Fibroblast of villous mesenchyme (primary cell): Measurements from ENCODE around the gene PVRIG. TPM values are rescaled to one million over a fixed set of nuclear protein-coding genes. Genes with fewer than 3 reads are reported as not detected.
"Not testable (repeated sequence)": the region's sequence is repeated elsewhere in the genome, so short reads cannot be mapped to it uniquely, and the experiment has no call there.

Source experiments
- DNase-seq: peaks from one replicate; pipeline ENCODE4 v3.0.0-alpha.2; 2010; ENCODE audit warnings: low read depth
- H3K4me3 ChIP-seq: 2 replicates; pipeline ENCODE4 v1.5.1; 2011; ENCODE audit warnings: low read depth, mild to moderate bottlenecking, low read length
- CTCF ChIP-seq: IDR thresholded peaks from 2 replicates; pipeline ENCODE4 v1.5.1; 2012; ENCODE audit warnings: low read depth, mild to moderate bottlenecking, low read length; ENCODE audit not compliant: insufficient read depth
- total RNA-seq: library from RNA; depleted of rRNA; stranded (reverse); fragments of >200 nt; gene quantifications from 2 replicates; pipeline ENCODE4 v1.2.3, GENCODE V29; 2012

PVRIG gene
- total RNA-seq, 1 donor, result not detected

- no peak for DNase-seq
- no peak for TF ChIP-seq CTCF
- no peak overlapping the region for H3K4me3 ChIP-seq
Measured at GRCh38 chr7:100267648-100268047, 47.9 kb downstream of the PVRIG start.

GRCh38 chr7:100268882-100269281 is 49.1 kb downstream of the PVRIG start:
- not testable (repeated sequence) for H3K4me3 ChIP-seq, DNase-seq

GRCh38 chr7:100269306-100270045 is 49.7 kb downstream of the PVRIG start:
- not testable (repeated sequence) for H3K4me3 ChIP-seq, DNase-seq

- H3K4me3 ChIP-seq, DNase-seq: not testable (repeated sequence)
Measured at GRCh38 chr7:100270046-100270918, 50.5 kb downstream of the PVRIG start.

Other genes with a start within 250 kb of the PVRIG start
- gene AZGP1, start 243.9 kb upstream of the PVRIG start, total RNA-seq, result not detected in 2 replicates
- gene ZKSCAN1, start 204.4 kb upstream of the PVRIG start, total RNA-seq, result 29.6 and 41.9 TPM in 2 replicates
- gene ZSCAN21, start 170.2 kb upstream of the PVRIG start, total RNA-seq, result 9.0 and 11.7 TPM in 2 replicates
- gene ZNF3, start 138.2 kb upstream of the PVRIG start, total RNA-seq, result 32.2 and 32.8 TPM in 2 replicates
- 104 and 113 TPM in 2 replicates for gene COPS6, start 131.0 kb upstream of the PVRIG start, total RNA-seq
- gene MCM7, start 118.6 kb upstream of the PVRIG start, total RNA-seq, result 73.8 and 77.7 TPM in 2 replicates
- 16.1 and 16.4 TPM in 2 replicates for gene AP4M1, start 118.3 kb upstream of the PVRIG start, total RNA-seq
- gene TAF6, start 100.6 kb upstream of the PVRIG start, total RNA-seq, result 50.9 and 54.4 TPM in 2 replicates
- 23.2 and 40.2 TPM in 2 replicates for gene CNPY4, start 100.3 kb upstream of the PVRIG start, total RNA-seq
- gene MBLAC1, start 93.0 kb upstream of the PVRIG start, total RNA-seq, result 1.7 and 4.2 TPM in 2 replicates
- 65.2 and 81.5 TPM in 2 replicates for gene LAMTOR4, start 71.0 kb upstream of the PVRIG start, total RNA-seq
- gene TRAPPC14, start 61.2 kb upstream of the PVRIG start, total RNA-seq, result 11.9 and 14.2 TPM in 2 replicates
- 1.9 and 2.2 TPM in 2 replicates for gene GAL3ST4, start 51.3 kb upstream of the PVRIG start, total RNA-seq
- 0.43 and 2.9 TPM in 2 replicates for gene GPC2, start 42.6 kb upstream of the PVRIG start, total RNA-seq
- under 0.01 and 0.64 TPM in 2 replicates for gene STAG3, start 42.0 kb upstream of the PVRIG start, total RNA-seq
- gene SPDYE3, start 87.8 kb downstream of the PVRIG start, total RNA-seq, result under 0.01 TPM in 1 of 2 replicates, not detected in the other
- gene PILRB, start 138.2 kb downstream of the PVRIG start, total RNA-seq, result 10.0 and 11.7 TPM in 2 replicates
- 0.43 TPM in 1 of 2 replicates, not detected in the other for gene PILRA, start 153.5 kb downstream of the PVRIG start, total RNA-seq
- gene ZCWPW1, start 208.8 kb downstream of the PVRIG start, total RNA-seq, result 0.43 and 0.64 TPM in 2 replicates
- 23.2 and 29.4 TPM in 2 replicates for gene MEPCE, start 209.9 kb downstream of the PVRIG start, total RNA-seq
- gene PPP1R35, start 216.5 kb downstream of the PVRIG start, total RNA-seq, result 14.8 and 15.1 TPM in 2 replicates
- gene SPACDR, start 244.3 kb downstream of the PVRIG start, total RNA-seq, result not detected in 2 replicates